GM19035 (cell line): ENCODE results near the gene SYT3.
"Not testable (repeated sequence)": the region's sequence is repeated elsewhere in the genome, so short reads cannot be mapped to it uniquely, and the experiment has no call there.

Experiments
- ATAC-seq: cut with Tn5 transposase; IDR thresholded peaks from one replicate; pipeline ENCODE4 v1.9.1; 2021; ENCODE audit not compliant: unreplicated experiment

The SYT3 gene

GRCh38 chr19:50640368-50640767 is 687 bp upstream of the SYT3 start:
- ATAC-seq: no peak

DNA sequence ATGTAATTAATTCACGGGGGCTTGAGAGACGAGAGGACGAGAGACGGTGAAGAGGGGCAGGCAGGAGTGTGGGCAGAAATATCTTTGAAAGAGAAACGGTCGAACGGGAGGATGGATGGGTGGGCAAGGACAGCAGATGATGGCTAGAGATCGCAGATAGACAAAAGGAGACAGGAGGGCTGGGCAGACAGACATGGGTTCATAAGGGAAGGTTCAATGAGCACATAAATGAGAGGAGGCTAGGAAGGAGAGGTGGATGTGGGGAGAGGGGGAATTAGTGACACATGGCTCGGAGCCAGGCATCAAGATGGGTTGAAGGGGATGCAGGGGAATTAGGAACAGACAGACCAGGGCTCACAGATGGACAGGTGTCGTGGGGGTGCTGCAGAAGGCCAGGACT is 1.1 kb downstream of the SYT3 start:
- no peak for ATAC-seq

DNA sequence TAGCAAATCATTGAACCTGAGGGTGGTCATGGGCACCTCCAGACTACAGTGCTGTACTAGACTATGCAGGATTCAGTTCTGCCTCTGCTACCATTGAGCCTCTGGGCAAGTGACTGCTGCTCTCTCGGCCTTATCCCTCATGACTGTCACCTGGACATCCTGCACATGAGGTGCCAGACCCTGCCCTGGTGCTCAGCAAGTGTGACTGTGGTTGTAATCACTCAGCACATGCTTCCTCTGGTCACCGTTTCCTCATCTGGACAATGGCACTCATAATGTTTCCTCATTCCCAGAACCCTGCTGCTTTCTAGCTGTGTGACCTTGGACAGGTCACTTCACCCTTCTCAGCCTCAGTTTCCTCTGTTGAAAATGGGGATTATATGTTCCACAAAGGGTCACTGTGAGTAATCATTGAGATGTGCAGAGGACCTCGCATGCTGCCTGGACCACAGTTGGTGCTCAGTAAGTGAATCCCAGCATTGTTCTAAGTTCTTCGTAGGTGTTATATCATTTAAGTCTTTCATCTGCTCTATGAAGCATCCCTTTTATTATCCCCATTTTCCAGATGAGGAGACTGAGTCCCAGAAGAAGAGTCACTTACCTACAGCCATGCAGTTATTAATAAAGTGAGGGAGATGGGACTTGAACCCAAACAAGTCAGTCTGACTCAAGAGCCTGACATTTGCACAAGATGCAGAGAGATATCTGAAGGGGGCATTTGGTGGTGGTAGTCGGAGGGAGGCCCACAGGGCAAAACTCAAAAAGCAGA is 3.2 kb downstream of the SYT3 start:
- ATAC-seq: no peak

GRCh38 chr19:50633973-50634372 is 5.7 kb downstream of the SYT3 start:
- no peak for ATAC-seq

GRCh38 chr19:50633359-50633758 is 6.3 kb downstream of the SYT3 start:
- ATAC-seq: no peak

GRCh38 chr19:50632151-50632835 is 7.4 kb downstream of the SYT3 start:
- ATAC-seq: no peak

- ATAC-seq: no peak
Measured at GRCh38 chr19:50629801-50630200, 9.9 kb downstream of the SYT3 start.

GRCh38 chr19:50629194-50629593 is 10.5 kb downstream of the SYT3 start:
- ATAC-seq: no peak

DNA sequence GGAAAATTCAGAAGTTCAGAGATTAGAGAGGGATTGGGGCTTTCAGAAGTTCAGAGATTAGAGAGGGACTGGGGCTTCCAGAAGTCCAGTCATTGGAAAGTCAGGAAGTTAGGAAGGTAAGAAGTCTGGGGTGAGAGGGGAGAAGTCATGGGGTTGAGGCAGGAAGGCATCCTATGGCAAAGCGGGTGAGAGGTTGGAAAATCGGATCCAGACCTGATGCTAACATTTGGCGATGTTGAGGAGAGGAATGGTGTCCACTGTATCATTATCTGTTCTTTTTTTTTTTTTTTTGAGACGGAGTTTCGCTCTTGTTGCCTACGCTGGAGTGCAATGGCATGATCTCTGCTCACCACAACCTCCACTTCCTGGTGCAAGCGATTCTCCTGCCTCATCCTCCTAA is 11.1 kb downstream of the SYT3 start:
- ATAC-seq: no peak

DNA sequence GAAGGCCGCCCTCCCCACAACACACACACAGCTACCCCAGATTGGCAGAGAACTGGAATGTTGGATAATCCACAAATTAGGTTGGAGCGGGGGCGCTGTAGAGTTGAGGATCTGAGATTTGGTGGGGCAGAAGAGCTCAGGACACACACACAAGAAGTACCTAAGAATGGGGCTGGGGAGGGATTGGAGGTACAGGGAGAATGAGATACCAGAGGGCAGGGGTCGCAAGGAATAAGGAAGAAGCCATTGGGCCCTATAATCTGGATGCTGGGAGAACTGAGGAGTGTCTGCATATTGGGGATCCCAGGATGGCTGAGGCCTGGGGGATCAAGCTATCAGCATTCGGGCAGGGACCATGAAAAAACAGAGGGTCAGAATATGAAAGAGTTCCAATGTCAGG is 11.5 kb downstream of the SYT3 start:
- no peak for ATAC-seq

- ATAC-seq: no peak
Measured at GRCh38 chr19:50626795-50627194, 12.9 kb downstream of the SYT3 start.

DNA sequence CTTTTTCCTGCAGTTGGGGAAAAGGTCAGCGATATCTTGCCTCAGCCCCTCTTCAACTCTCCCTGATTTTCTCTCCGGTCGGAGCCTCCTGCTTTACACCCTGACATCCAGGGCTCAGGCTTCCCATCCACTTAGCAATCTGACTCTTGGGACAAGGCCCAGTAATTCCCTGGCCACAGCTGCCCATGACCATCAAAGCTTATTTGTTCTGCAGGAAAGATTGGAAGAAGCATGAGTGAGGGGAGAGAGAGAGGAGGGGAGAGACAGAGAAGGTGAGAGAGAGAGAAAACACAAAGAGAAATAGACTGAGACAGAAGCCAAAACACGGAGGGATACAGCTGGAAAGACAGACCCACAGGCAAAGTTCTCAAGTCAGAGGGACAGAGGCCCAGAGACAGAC is 13.7 kb downstream of the SYT3 start:
- ATAC-seq: no peak

- no peak for ATAC-seq
Measured at GRCh38 chr19:50624949-50625600, 14.6 kb downstream of the SYT3 start.

DNA sequence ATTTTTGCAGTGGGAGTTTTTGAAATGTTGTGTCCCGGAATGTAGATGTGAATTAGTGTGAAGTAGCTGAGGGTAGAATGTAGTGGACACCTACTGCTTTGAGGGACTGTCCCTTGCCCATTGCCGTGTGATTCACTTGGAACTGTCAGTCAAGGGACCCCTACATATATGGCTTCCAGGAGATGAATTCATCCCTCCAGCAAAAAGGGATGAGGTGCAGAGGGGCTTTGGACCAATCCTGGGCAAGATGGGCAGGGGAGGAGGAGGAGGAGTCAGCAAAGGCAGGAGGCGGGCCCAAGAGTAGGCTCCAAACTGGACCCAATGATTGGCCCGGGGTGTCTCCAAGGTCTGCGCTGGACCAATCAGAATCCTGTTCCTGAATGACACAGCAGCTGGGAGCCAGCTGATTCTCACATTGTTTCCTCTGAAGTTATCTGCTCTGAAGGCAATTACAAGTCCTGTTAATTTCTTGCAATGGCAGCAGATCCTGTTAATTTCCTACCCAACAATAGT is 19.2 kb downstream of the SYT3 start:
- ATAC-seq: not testable (repeated sequence)

GRCh38 chr19:50619184-50619583 is 20.5 kb downstream of the SYT3 start:
- not testable (repeated sequence) for ATAC-seq

DNA sequence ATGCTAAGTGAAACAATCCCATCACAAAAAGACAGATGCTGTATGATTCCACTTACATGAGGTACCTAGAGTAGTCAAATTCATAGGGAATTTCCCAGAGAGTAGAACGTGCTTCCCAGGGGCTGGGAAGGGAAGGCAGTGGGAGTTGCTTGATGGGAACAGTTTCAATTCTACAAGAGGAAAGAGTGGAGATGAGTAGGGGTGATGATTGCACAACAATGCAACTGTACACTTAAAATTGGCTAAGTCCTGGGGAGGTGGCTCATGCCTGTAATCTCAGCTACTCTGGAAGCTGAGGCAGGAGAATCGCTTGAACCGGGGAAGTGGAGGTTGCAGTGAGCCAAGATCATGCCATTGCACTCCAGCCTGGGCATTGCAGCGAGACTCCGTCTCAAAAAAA is 21.3 kb downstream of the SYT3 start:
- not testable (repeated sequence) for ATAC-seq

DNA sequence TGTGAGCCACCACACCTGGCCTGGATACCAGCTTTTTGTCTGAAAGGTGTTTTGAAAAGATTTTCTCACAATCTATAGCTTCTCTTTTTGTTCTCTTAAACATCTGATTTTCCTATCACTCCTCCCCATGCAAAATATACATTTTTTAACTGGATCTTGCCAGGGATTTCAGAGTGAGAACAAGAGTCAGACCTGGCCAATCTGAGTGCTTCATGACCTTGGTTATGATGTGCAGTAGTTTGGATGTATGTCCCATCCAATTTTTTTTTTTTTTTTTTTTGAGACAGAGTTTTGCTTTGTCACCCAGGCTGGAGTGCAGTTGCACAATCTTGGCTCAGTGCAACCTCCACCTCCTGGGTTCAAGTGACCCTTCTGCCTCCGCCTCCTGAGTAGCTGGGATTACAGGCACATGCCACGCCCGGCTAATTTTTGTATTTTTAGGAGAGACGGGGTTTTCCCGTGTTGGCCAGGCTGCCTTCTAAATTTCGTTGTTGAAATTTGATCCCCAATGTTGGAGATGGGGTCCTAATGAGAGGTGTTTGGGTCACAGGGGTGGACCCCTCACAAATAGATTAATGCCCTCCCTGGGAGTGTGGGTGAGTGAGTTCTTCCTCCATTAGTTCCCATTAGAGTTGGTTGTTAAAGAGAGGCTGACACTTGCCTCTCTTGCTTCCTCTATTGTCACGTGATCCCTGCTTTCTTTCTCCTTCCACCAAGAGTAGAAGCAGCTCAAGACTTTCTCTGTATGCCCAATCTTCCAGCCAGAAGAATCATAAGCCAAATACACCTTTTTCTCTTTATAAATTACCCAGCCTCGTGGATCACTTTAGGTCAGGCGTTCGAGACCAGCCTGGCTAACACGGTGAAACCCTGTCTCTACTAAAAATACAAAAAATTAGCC is 26.9 kb downstream of the SYT3 start:
- not testable (repeated sequence) for ATAC-seq

GRCh38 chr19:50607874-50608785 is 31.6 kb downstream of the SYT3 start:
- ATAC-seq: no peak

DNA sequence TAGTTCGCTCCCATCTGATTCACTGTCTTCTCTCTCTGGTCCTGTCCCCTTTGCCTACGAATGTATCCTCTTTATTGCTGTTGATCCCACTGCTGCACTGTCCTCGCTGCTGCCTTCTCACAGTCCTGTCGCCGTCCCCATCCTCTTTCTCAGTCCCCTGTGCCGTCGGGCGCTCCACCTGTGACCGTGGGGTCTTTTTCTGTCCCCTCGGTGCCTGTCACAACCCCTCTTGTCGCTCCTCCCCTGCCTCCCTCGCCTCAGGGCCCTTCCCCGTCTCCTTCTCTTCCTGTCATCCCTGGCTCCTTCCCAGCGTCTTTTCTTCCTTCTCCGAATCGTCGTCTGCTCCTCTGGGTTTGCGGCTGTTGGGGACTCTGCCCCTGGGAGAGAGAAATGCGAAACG is 32.3 kb downstream of the SYT3 start:
- ATAC-seq: no peak
